Gastrocnemius medialis (tissue), 4 donors: Measurements from ENCODE around the gene AXL.

ENCODE experiments used
- CTCF ChIP-seq, 5 experiments: fragments of 450-650 bp in 3 of 5; fragments of 200-600 bp in 2 of 5; sonication (generic) in 2 of 5; IDR thresholded peaks in 4 of 5; conservative IDR thresholded peaks in 1 of 5; 1 replicate in 4 of 5; 2 replicates in 1 of 5; pipeline ENCODE4 v1.5.1; 2016 to 2019; ENCODE audit warnings: antibody characterized with exemption in 5 of 5, mild to moderate bottlenecking in 3 of 5, moderate library complexity in 3 of 5
- POLR2A ChIP-seq, 2 donors: fragments of 450-650 bp; IDR thresholded peaks; one replicate each; pipeline ENCODE4 v1.6.1; 2017; ENCODE audit warnings: antibody characterized with exemption in 2 of 2, mild to moderate bottlenecking in 2 of 2, moderate library complexity in 2 of 2

- TF ChIP-seq POLR2A (IDR thresholded peaks at IDR 0.05) (no peak), CTCF (IDR thresholded peaks at IDR 0.05 in 4 of 5, conservative IDR thresholded peaks at IDR 0.05 in 1 of 5) (no peak)
These were observed 31.8 kb upstream of the AXL start for GRCh38 chr19:41186971-41187883.
